ENCODE results near the gene RASL11B.

Gene RASL11B

DNA sequence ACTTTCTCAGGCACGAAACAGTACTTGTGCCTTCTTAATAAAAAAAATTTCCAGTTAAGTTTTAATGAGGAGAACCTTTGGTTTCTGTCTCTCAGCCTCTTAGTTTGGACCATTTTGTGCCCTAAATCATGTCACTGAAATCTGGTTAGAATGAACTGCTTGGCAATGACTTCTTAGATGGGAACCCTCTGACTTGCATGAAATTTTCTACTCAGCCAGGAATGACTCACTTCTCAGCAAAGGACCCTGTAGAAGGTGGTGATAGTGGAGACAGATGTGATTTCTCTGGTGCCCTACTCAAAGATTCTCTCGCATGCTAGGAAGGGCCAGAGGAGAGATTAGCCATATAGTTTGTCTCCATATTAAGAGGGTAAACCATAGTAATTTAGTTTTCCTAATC is 50.5 kb downstream of the RASL11B start:
- no peak for DNase-seq (ENCODE audit: extremely low read depth, low read depth)
- TF ChIP-seq, protein P1, sequence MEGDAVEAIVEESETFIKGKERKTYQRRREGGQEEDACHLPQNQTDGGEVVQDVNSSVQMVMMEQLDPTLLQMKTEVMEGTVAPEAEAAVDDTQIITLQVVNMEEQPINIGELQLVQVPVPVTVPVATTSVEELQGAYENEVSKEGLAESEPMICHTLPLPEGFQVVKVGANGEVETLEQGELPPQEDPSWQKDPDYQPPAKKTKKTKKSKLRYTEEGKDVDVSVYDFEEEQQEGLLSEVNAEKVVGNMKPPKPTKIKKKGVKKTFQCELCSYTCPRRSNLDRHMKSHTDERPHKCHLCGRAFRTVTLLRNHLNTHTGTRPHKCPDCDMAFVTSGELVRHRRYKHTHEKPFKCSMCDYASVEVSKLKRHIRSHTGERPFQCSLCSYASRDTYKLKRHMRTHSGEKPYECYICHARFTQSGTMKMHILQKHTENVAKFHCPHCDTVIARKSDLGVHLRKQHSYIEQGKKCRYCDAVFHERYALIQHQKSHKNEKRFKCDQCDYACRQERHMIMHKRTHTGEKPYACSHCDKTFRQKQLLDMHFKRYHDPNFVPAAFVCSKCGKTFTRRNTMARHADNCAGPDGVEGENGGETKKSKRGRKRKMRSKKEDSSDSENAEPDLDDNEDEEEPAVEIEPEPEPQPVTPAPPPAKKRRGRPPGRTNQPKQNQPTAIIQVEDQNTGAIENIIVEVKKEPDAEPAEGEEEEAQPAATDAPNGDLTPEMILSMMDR (IDR thresholded peaks at IDR 0.05; ENCODE audit: low read depth, low read length) = no peak

DNA sequence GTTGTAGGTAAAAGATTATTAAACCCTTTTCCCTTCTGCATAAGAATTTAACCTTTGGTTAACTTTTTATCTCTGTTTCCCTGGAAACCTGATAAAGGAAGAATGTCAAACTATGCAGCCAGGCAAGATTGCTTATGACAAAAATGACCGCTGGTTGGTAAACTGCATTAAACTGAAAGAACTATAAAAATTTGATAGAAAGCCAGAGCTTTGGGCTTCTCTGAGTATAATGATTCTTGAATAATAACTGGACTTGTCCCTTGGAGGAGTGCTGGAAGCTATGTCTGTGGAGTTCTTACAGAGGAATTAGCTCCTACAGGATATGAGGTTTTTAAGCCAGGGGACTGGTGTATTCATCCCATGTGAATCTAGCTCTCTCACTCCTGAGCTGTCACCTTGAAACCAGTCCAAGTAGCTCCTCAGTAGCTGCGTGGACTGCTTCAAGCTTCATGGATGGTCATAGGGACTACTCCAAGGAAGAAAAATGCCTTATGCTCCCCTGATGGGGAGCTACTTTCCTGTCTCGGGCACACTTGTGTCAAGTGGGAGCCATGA is 52.0 kb downstream of the RASL11B start:
- TF ChIP-seq, protein P1 (IDR thresholded peaks at IDR 0.05; ENCODE audit: low read depth, low read length) = no peak
- DNase-seq (ENCODE audit: extremely low read depth, low read depth) = no peak

GRCh38 chr4:52915191-52915590 is 53.1 kb downstream of the RASL11B start:
- TF ChIP-seq, protein P1 (IDR thresholded peaks at IDR 0.05; ENCODE audit: low read depth, low read length) = no peak
- no peak for DNase-seq (ENCODE audit: extremely low read depth, low read depth)

GRCh38 chr4:52915730-52916300 is 53.7 kb downstream of the RASL11B start:
- no peak for DNase-seq (ENCODE audit: extremely low read depth, low read depth)
- TF ChIP-seq, protein P1 (IDR thresholded peaks at IDR 0.05; ENCODE audit: low read depth, low read length) = no peak

Data from AG09319 (cell line).